GM21526 (cell line): ENCODE measurements around the gene ZDHHC8.

Experiments
- ATAC-seq: cut with Tn5 transposase; IDR thresholded peaks from one replicate; pipeline ENCODE4 v1.9.1; 2021; ENCODE audit warnings: moderate library complexity; ENCODE audit not compliant: unreplicated experiment, low FRiP score

Gene ZDHHC8

DNA sequence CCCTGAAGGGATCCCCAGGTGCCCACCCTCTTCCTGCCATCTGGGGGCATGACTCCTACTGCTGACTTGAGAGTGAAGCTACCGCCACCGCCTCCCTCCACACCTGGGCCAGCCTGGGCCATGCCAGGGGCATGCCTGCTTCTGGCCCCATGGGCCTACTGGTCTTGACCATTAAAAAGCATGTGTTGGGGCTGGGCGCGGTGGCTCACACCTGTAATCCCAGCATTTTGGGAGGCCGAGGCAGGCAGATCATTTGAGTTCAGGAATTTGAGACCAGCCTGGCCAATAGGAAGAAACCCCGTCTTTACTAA is 56.9 kb downstream of the ZDHHC8 start:
- ATAC-seq = no peak

DNA sequence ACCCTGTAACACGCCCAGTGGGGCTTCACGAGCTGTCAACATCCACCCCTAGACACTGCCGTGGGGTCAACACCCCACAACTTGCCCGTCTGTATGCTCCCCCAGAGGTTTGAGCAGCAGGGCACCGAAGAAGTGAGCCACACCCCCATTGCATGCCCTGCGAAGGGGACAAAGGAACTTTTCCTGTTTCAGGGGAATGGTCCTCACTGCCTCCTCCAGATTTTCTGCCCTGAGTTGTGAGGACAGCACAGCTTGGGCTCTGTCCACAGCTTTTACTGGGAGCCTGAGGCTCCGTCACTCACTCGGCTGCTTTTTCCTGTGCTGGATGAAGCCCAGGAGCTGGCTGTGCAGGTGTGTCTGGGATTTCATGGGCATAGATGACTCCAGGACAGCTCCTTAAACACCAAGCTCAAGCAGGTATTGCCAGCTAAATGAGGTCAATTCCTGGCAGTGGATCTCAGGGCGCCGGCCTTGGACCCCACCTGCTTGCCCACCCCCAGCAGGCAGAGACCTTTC is 59.5 kb downstream of the ZDHHC8 start:
- no peak for ATAC-seq

DNA sequence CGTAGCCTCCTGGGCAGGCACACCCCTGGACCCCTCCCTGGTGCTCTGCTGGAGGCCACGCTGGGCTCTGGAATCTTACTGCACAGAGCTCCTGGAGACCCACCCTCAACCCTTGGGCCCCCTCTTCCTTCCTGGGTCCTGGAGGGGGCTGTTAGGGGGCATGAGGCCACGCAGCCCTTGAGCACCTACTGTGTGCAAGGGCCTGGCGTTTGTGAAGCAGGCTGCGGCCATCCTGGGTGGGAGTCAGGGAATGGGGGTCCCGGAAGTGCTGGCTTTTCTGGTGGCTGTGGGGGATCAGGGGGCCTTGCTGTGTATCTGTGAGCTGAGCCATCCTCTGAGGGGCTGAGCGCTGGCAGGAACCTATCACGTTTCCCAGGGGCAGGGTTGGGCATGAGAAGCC is 60.2 kb downstream of the ZDHHC8 start:
- no peak for ATAC-seq

DNA sequence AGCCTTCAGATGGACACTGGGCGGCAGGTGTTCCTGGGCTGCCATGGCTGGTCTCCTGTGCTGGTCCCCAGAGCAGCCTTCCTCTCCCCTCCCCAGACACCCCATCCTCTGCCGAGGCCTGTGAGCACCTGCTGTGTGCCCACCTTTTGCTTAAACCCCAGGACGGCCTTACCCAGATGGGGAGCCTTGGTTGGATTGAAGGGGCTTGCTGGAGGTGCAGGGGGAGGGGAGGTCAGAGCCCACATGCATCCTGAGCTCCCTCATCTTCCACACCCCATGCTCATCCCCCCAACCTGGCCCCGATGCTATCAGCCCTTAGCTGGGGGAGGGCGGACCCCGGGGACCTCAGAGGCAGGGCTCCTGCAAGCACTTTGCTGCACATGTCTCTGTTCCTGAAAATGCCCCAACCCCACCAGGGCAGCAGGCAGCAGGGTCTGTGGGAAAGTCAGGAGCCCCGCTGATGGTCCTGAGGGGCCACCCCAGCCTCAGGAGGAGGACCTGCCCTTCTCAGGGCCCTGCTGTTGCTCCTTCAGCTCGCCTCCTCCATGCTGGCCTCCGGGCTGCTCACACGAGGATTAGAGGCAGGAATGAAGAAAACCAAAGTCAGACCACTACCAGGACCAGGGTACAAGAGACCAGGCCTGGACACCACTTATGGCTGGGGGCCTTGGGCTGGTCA is 60.8 kb downstream of the ZDHHC8 start:
- no peak for ATAC-seq

DNA sequence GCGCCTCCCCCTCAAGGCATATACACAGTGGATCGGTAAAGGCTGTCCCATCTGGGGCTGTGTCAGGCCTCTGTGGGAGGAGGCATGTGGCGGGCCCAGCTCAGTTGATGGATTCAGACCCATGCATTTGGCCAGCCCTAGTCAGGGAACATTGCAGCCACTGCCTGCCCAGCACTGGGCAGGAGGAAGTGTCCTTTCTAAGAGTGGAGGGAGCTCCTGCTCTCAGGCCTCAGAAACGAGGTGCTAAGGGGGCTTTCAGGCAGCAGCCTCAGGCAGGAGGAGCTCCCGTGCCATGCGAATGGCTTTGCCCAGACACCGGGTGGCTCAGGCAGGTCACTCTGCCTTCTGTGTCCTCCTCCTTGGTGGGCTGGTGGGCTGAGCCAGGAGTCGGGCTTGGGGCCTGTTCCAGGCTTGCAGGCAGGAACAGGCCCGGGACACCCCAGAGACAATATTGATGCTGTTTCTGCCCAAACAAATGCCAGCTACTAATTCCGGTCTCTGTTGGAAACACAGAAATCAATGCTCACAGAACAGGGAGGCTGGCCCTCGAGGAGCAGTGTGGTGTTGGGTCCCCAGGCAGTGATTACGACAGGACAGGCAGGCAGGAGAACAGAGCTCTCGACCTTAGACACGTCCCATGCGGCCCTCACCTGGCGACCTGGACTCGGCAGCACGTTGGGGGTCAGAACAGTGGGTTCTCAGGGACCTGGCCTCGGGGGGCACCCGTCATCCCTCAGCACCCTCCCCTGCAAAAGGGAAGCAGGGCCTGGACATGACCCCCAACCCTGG is 61.6 kb downstream of the ZDHHC8 start:
- no peak for ATAC-seq

DNA sequence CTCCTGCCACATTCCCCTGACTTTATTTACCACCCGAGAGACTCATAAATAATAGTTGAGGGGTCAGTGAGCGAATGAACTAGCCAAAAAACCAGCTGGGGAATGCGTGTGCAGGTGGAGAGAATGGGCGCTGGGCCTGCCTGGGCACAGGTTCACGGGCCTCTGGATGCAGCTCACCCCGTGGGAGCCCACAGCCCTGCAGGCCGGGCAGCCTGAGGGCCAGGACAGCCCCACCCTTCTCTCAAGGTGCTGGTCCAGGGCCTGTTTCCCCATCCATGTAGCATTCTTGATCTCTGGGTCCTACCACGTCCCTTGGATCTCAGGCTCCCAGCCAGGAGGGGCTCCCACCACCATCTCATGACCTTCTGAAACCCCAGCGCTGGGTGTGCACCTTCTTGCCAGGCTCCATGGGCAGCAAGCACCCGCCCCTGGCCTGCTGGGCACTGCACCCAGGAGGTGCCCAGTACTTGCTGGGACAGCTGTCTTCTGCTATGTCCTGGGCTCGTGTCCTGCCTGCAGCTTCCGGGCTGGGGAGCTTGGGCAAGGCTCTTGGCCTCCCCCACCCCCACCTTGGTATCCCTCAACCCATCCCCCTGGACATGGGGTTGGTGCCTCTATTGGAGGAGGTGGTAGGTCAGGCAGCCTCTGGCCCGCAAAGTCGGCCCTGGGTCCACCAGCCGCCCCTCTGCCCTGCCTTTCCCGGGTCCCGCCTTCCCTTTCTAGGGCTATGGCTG is 62.3 kb downstream of the ZDHHC8 start:
- no peak for ATAC-seq

DNA sequence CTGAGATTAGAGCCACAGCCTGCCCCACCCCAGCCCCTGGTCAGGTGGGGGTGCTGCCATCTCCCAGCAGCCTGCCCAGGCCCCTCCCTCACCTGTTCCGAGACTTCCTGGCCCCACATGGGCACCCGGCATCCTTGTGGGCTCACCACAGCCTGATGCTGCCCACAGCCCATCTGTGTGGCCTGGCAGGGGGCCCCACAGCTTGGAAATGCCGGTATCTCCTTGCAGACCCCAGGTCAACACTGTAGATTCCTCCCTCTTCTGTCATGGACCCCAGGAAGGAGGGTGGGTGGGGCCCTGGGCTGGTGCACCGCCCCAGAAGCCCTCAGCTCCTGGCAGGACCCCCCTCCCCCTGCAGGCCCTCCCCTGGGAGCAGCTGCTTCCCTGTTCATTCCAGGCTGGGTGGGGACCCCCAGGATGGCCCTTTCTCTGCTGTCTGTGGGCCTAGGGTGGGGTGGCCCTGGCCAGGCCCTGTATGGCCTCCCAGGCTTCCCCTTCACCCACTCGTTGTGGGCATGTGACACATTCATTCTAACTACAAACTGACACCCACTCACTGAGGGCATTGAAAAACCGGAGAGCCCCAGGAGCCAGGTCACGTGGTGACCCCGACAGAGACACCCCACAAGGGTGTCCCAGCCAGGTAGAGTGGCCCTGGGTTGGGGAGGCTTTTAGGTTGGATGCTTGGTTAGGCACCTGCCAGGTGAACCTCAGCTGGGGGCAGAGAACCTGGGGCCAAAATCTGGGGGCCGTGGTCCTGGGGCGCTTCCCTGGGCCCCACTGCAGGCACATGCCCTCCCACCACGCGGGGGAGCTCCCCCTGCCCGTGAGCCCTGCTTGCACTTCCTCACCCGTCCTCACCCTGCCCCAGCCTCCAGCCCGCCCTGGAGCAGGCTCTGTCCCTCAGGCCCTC is 63.3 kb downstream of the ZDHHC8 start:
- no peak for ATAC-seq

DNA sequence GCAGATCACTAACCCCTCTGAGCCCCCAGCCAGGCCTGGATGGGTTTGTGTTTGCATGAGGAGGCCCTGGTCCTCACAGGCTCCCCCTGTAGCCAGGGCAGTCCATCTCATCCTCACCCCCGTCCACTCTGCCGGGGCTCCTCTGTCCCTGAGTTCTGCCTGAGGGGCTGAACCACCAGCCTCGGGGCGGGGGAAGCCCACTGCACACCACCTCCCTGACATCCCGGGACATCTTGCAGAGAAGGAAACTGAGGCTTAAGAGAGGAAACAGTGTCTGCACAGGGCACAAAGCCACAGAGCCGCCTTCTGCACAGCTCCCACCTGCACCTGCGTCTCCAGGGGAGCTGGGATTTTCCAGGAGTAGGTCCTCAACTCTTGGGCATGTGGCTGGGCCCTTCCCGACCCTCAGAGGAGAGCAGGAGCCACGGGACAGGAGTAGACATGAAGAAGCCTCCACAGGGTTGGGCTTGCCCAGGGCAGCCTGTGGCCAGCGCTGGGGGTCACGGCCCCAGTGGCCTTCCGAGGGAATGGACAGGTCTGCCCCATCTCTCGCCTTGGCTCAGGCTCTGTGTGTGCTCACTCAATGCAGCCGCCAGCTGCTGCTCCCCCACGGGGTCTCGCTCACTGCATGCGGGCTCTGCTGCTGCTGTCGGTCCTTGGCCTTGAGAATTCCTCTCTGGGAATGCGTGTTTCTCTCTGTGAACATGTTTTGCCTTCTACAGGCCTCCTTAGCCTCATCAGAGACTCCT is 64.7 kb downstream of the ZDHHC8 start:
- ATAC-seq = no peak
